Liver (tissue), 3 donors: ENCODE data around the gene GSX2.

Source experiments
- FOXA1 ChIP-seq: IDR thresholded peaks from 2 replicates; pipeline ENCODE4 v1.6.1; 2016; ENCODE audit warnings: antibody characterized with exemption
- GABPA ChIP-seq, 2 donors: IDR thresholded peaks in 1 of 2; conservative IDR thresholded peaks in 1 of 2; 2 replicates each; pipeline ENCODE4 v1.6.1; 2016; ENCODE audit warnings: antibody characterized with exemption in 2 of 2, mild to moderate bottlenecking in 1 of 2, moderate library complexity in 1 of 2
- HNF4A ChIP-seq, 2 donors: conservative IDR thresholded peaks; 2 replicates each; pipeline ENCODE4 v1.6.1; 2016; ENCODE audit warnings: antibody characterized with exemption in 2 of 2, mild to moderate bottlenecking in 2 of 2
- HNF4G ChIP-seq: IDR thresholded peaks from 2 replicates; pipeline ENCODE4 v1.6.1; 2016; ENCODE audit warnings: antibody characterized with exemption
- RAD21 ChIP-seq, 2 donors: IDR thresholded peaks; 2 replicates each; pipeline ENCODE4 v1.6.1; 2016; ENCODE audit warnings: antibody characterized with exemption in 2 of 2, mild to moderate bottlenecking in 2 of 2
- TAF1 ChIP-seq: conservative IDR thresholded peaks from 2 replicates; pipeline ENCODE4 v1.6.1; 2016; ENCODE audit warnings: antibody characterized with exemption, mild to moderate bottlenecking
- TF ChIP-seq, protein P1 (sequence below): IDR thresholded peaks from 2 replicates; pipeline ENCODE4 v1.6.1; 2016; ENCODE audit warnings: antibody characterized with exemption
- TF ChIP-seq, protein P2 (sequence below): IDR thresholded peaks from 2 replicates; pipeline ENCODE4 v1.6.1; 2016; ENCODE audit warnings: antibody characterized with exemption, mild to moderate bottlenecking
- TF ChIP-seq, protein P3 (sequence below): fragments of 150-350 bp; IDR thresholded peaks from 2 replicates; pipeline ENCODE4 v1.5.1; 2017; ENCODE audit warnings: improper control_type of control experiment, low read depth, low read length; ENCODE audit not compliant: missing input control
- donor health status: healthy.
- donor health status: healthy.

DNA sequence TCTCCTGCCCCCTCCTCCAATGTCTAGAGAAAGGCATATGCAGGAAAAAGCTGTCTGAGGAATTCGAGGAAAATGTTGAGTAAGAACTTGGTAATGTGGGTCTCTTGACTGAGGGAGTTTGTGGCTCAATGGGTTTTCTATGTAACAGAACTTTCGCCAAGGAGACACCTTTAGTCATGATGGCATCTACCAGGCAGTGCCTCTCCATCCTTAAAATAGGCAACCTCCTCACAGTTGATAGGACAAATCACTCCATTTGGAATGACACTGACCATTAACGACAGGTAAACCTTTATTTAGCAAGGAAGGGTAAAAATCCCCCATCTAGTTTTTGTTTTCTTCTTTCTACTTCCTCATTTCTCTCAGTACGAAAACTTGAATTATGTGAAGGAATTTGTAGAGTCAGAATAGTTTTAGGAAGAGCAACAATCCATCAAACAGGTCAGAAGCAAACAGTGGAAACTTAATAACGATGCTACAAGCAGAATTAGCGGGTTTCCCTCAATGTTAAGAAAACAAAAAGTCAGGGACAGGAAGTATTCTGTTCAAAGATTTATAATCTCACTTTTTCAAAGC lies 2.7 kb downstream of the GSX2 start:
- TF ChIP-seq, protein P1, sequence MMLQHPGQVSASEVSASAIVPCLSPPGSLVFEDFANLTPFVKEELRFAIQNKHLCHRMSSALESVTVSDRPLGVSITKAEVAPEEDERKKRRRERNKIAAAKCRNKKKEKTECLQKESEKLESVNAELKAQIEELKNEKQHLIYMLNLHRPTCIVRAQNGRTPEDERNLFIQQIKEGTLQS, result no peak
- no peak for TF ChIP-seq GABPA (IDR thresholded peaks at IDR 0.05 in 1 of 2, conservative IDR thresholded peaks at IDR 0.05 in 1 of 2)
- TF ChIP-seq, protein P2, sequence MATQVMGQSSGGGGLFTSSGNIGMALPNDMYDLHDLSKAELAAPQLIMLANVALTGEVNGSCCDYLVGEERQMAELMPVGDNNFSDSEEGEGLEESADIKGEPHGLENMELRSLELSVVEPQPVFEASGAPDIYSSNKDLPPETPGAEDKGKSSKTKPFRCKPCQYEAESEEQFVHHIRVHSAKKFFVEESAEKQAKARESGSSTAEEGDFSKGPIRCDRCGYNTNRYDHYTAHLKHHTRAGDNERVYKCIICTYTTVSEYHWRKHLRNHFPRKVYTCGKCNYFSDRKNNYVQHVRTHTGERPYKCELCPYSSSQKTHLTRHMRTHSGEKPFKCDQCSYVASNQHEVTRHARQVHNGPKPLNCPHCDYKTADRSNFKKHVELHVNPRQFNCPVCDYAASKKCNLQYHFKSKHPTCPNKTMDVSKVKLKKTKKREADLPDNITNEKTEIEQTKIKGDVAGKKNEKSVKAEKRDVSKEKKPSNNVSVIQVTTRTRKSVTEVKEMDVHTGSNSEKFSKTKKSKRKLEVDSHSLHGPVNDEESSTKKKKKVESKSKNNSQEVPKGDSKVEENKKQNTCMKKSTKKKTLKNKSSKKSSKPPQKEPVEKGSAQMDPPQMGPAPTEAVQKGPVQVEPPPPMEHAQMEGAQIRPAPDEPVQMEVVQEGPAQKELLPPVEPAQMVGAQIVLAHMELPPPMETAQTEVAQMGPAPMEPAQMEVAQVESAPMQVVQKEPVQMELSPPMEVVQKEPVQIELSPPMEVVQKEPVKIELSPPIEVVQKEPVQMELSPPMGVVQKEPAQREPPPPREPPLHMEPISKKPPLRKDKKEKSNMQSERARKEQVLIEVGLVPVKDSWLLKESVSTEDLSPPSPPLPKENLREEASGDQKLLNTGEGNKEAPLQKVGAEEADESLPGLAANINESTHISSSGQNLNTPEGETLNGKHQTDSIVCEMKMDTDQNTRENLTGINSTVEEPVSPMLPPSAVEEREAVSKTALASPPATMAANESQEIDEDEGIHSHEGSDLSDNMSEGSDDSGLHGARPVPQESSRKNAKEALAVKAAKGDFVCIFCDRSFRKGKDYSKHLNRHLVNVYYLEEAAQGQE, result no peak
- TF ChIP-seq, protein P3, sequence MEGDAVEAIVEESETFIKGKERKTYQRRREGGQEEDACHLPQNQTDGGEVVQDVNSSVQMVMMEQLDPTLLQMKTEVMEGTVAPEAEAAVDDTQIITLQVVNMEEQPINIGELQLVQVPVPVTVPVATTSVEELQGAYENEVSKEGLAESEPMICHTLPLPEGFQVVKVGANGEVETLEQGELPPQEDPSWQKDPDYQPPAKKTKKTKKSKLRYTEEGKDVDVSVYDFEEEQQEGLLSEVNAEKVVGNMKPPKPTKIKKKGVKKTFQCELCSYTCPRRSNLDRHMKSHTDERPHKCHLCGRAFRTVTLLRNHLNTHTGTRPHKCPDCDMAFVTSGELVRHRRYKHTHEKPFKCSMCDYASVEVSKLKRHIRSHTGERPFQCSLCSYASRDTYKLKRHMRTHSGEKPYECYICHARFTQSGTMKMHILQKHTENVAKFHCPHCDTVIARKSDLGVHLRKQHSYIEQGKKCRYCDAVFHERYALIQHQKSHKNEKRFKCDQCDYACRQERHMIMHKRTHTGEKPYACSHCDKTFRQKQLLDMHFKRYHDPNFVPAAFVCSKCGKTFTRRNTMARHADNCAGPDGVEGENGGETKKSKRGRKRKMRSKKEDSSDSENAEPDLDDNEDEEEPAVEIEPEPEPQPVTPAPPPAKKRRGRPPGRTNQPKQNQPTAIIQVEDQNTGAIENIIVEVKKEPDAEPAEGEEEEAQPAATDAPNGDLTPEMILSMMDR, result no peak
- TF ChIP-seq HNF4A (conservative IDR thresholded peaks at IDR 0.05), result no peak
- no peak for TF ChIP-seq TAF1
- TF ChIP-seq HNF4G, result no peak
- TF ChIP-seq FOXA1, result no peak
- TF ChIP-seq RAD21 (IDR thresholded peaks at IDR 0.05), result no peak
